HepG2 (cell line): ENCODE results near the gene DIS3L2. TPM values are rescaled to one million over a fixed set of nuclear protein-coding genes. Genes with fewer than 3 reads are reported as not detected.

Source experiments
- ADNP ChIP-seq: sonication (generic); formaldehyde crosslinking; IDR thresholded peaks from 2 replicates; pipeline ENCODE4 v1.4.0; 2020; ENCODE audit warnings: missing genetic modification reagents
- AGO2 ChIP-seq: fragments of 200-400 bp; formaldehyde crosslinking; optimal IDR thresholded peaks from 2 replicates; pipeline ENCODE3; 2017; ENCODE audit warnings: mild to moderate bottlenecking, low read depth, low read length, moderate library complexity
- AKAP8 ChIP-seq: sonication (generic); formaldehyde crosslinking; IDR thresholded peaks from 2 replicates; pipeline ENCODE4 v1.5.1; 2020; ENCODE audit warnings: mild to moderate bottlenecking, missing genetic modification reagents
- ARID3A ChIP-seq: IDR thresholded peaks from 2 replicates; pipeline ENCODE4 v1.6.1; 2012; ENCODE audit warnings: low read depth, low read length, improper control_type of control experiment
- BATF2 ChIP-seq: sonication (generic); formaldehyde crosslinking; IDR thresholded peaks from 2 replicates; pipeline ENCODE4 v1.8.0; 2022; ENCODE audit warnings: mild to moderate bottlenecking, missing genetic modification reagents, moderate library complexity
- DPF2 ChIP-seq: sonication (generic); formaldehyde crosslinking; IDR thresholded peaks from 2 replicates; pipeline ENCODE4 v1.4.0; 2020; ENCODE audit warnings: mild to moderate bottlenecking, low read depth, missing genetic modification reagents, borderline replicate concordance
- ETV5 ChIP-seq: IDR thresholded peaks from 2 replicates; pipeline ENCODE4 v1.6.1; 2018; ENCODE audit warnings: missing biosample characterization, missing genetic modification reagents, inconsistent platforms, borderline replicate concordance
- HOMEZ ChIP-seq: IDR thresholded peaks from 2 replicates; pipeline ENCODE4 v1.6.1; 2016; ENCODE audit warnings: low read depth
- POLR2AphosphoS5 ChIP-seq: IDR thresholded peaks from 2 replicates; pipeline ENCODE4 v1.6.1; 2012; ENCODE audit warnings: low read depth, low read length
- RXRA ChIP-seq: sonication (generic); formaldehyde crosslinking; IDR thresholded peaks from 2 replicates; pipeline ENCODE4 v1.5.1; 2020; ENCODE audit warnings: missing genetic modification reagents
- SP1 ChIP-seq, 2 experiments: fragments of 450-650 bp in 1 of 2; sonication (generic) in 1 of 2; formaldehyde crosslinking in 1 of 2; IDR thresholded peaks; 2 replicates each; pipeline versions ENCODE4 v1.4.0 to v1.6.1; 2016 to 2020; ENCODE audit warnings: missing genetic modification reagents in 1 of 2
- STAG1 ChIP-seq: sonication (generic); formaldehyde crosslinking; IDR thresholded peaks from 2 replicates; pipeline ENCODE4 v1.4.0; 2020; ENCODE audit warnings: missing genetic modification reagents
- TMF1 ChIP-seq: sonication (generic); formaldehyde crosslinking; IDR thresholded peaks from 2 replicates; pipeline ENCODE4 v1.8.1; 2022; ENCODE audit warnings: low read depth, missing genetic modification reagents
- ZFY ChIP-seq: sonication (generic); formaldehyde crosslinking; IDR thresholded peaks from 2 replicates; pipeline ENCODE4 v1.4.0; 2020; ENCODE audit warnings: missing genetic modification reagents
- ZHX1 ChIP-seq: sonication (generic); formaldehyde crosslinking; IDR thresholded peaks from 2 replicates; pipeline ENCODE4 v1.8.1; 2022; ENCODE audit warnings: low read depth, mild to moderate bottlenecking, missing genetic modification reagents
- ZNF143 ChIP-seq: sonication (generic); formaldehyde crosslinking; IDR thresholded peaks from 2 replicates; pipeline ENCODE4 v1.4.0; 2020; ENCODE audit warnings: missing genetic modification reagents
- ZNF234 ChIP-seq: sonication (generic); formaldehyde crosslinking; conservative IDR thresholded peaks from 2 replicates; pipeline ENCODE4 v1.5.1; 2020; ENCODE audit warnings: mild to moderate bottlenecking, missing genetic modification reagents
- ZNF326 ChIP-seq: sonication (generic); formaldehyde crosslinking; IDR thresholded peaks from 2 replicates; pipeline ENCODE4 v1.4.0; 2020; ENCODE audit warnings: missing genetic modification reagents, borderline replicate concordance
- ZNF383 ChIP-seq: sonication (generic); formaldehyde crosslinking; IDR thresholded peaks from 2 replicates; pipeline ENCODE4 v1.4.0; 2020; ENCODE audit warnings: missing genetic modification reagents, mild to moderate bottlenecking, borderline replicate concordance
- ZNF691 ChIP-seq: sonication (generic); formaldehyde crosslinking; IDR thresholded peaks from 2 replicates; pipeline ENCODE4 v1.4.0; 2020; ENCODE audit warnings: missing genetic modification reagents, low read depth, mild to moderate bottlenecking, borderline replicate concordance
- ZNF761 ChIP-seq: sonication (generic); formaldehyde crosslinking; conservative IDR thresholded peaks from 2 replicates; pipeline ENCODE4 v1.4.0; 2020; ENCODE audit warnings: mild to moderate bottlenecking, missing genetic modification reagents
- polyA plus RNA-seq, 8 experiments: library from polyadenylated mRNA; depleted of rRNA in 3 of 8; stranded (reverse) in 7 of 8; unstranded in 1 of 8; fragments of >200 nt; fragmentation: Illumina TruSeq in 4 of 8; extraction: Trizol in 4 of 8; gene quantifications; 2 replicates each; pipeline versions ENCODE4 v1.2.1 to v1.2.3, GENCODE V29; 2011 to 2016; ENCODE audit warnings: low read depth in 4 of 8, missing spikeins in 1 of 8, mixed read lengths in 1 of 8; ENCODE audit not compliant: insufficient read depth in 1 of 8
- total RNA-seq, 5 experiments: library from RNA; depleted of rRNA; stranded (reverse); fragments of >200 nt; fragmentation: Illumina TruSeq; extraction: Trizol; gene quantifications; 2 replicates each; pipeline ENCODE4 v1.2.3, GENCODE V29; 2016; ENCODE audit warnings: low read depth in 1 of 5

Gene DIS3L2
- total and polyA plus RNA-seq, 2 of the 13 experiments (the other 11 are each of a cell fraction or from before 2014, with no cell fraction given) = 7.0 to 23.9 TPM

GRCh38 chr2:232333361-232334135, 372.0 kb downstream of the DIS3L2 start (continued):
- TF ChIP-seq HOMEZ (CRISPR knock-in tag) (no peak), ZNF326 (CRISPR knock-in tag) (no peak), ETV5 (CRISPR knock-in tag) (0 out of 2 replicates have a peak, but pooled peaks have one; percentile 11), ZNF691 (CRISPR knock-in tag) (no peak), DPF2 (no peak), BATF2 (CRISPR knock-in tag) (no peak), AGO2 (peak; percentile 39), ZNF383 (CRISPR knock-in tag) (no peak), ZFY (CRISPR knock-in tag) (no peak), ZHX1 (CRISPR knock-in tag) (no peak), ZNF143 (CRISPR knock-in tag) (no peak), SP1 (IDR thresholded peaks at IDR 0.05) (no peak), SP1 (CRISPR knock-in tag; IDR thresholded peaks at IDR 0.05) (no peak), RXRA (CRISPR knock-in tag) (peak; percentile 36; the same call in 1 of the 2 replicates), AKAP8 (CRISPR knock-in tag) (0 out of 2 replicates have a peak, but pooled peaks have one; percentile 46), ADNP (CRISPR knock-in tag) (no peak), ZNF761 (CRISPR knock-in tag) (no peak), ZNF234 (no peak), TMF1 (no peak), STAG1 (CRISPR knock-in tag) (peak; percentile 18; the same call in 1 of the 2 replicates), POLR2AphosphoS5 (no peak), ARID3A (no peak)
